Stomach (tissue), 9 donors: ENCODE results near the gene ANKRD34A. TPM values are rescaled to one million over a fixed set of nuclear protein-coding genes. Genes with fewer than 3 reads are reported as not detected.

Source experiments
- DNase-seq, 2 donors: peaks; one replicate each; pipeline versions ENCODE4 v3.0.0 to v3.0.0-alpha.2; 2013 to 2019
- H3K27ac ChIP-seq, 5 donors: fragments of 200-600 bp in 4 of 5; sonication (generic) in 4 of 5; one replicate each; pipeline ENCODE4 v1.5.1; 2013 to 2019; ENCODE audit warnings: mild to moderate bottlenecking in 1 of 5, moderate library complexity in 1 of 5
- H3K27me3 ChIP-seq, 3 donors: fragments of 200-600 bp; sonication (generic); one replicate each; pipeline ENCODE4 v1.5.1; 2017 to 2019; ENCODE audit warnings: mixed run types in 1 of 3
- H3K36me3 ChIP-seq, 4 donors: fragments of 200-600 bp; sonication (generic); 1 replicate in 3 of 4; 2 replicates in 1 of 4; pipeline ENCODE4 v1.5.1; 2016 to 2019
- H3K4me1 ChIP-seq, 4 donors: fragments of 200-600 bp; sonication (generic); one replicate each; pipeline ENCODE4 v1.5.1; 2016 to 2019
- H3K4me3 ChIP-seq, 4 donors: fragments of 200-600 bp; sonication (generic) in 3 of 4; one replicate each; pipeline ENCODE4 v1.5.1; 2016 to 2019; ENCODE audit warnings: mild to moderate bottlenecking in 1 of 4
- H3K9me3 ChIP-seq, 4 donors: fragments of 200-600 bp; sonication (generic); one replicate each; pipeline ENCODE4 v1.5.1; 2016 to 2019
- EP300 ChIP-seq: sonication (generic); formaldehyde crosslinking; IDR thresholded peaks from one replicate; pipeline ENCODE4 v1.6.1; 2017; ENCODE audit warnings: antibody characterized with exemption
- POLR2A ChIP-seq, 4 donors: fragments of 450-650 bp; IDR thresholded peaks; one replicate each; pipeline ENCODE4 v1.6.1; 2016; ENCODE audit warnings: antibody characterized with exemption in 4 of 4, control low read depth in 2 of 4, mild to moderate bottlenecking in 1 of 4, moderate library complexity in 1 of 4
- POLR2AphosphoS5 ChIP-seq, 3 donors: sonication (generic); formaldehyde crosslinking; IDR thresholded peaks; one replicate each; pipeline ENCODE4 v1.6.1; 2016; ENCODE audit warnings: antibody characterized with exemption in 3 of 3
- WGBS, 5 donors: extraction: QIAGEN DNeasy Blood & Tissue Kit in 3 of 5; methylation state at CpG; one replicate each; pipeline versions ENCODE4 v1.1.5 to v1.1.7; 2013 to 2018; 5-methylcytosine and 5-hydroxymethylcytosine counted together
- intact Hi-C: fragments of 100-400 bp; cut with DNase I; formaldehyde crosslinking; loops from one replicate; pipeline ENCODE4 v1.15.1; 2023; ENCODE audit warnings: low total_unique reads
- polyA plus RNA-seq, 3 donors: library from polyadenylated mRNA; stranded (reverse); fragments of 200-250 nt; gene quantifications; one replicate each; pipeline ENCODE4 v1.2.3, GENCODE V29; 2013
- total RNA-seq, 5 donors: library from RNA; depleted of rRNA; stranded (reverse); fragments of >200 nt; gene quantifications; one replicate each; pipeline versions ENCODE4 v1.1.0 to v1.2.3, GENCODE V29; 2014 to 2016
- TF ChIP-seq, protein P1 (sequence below), 7 experiments: fragments of 450-650 bp in 4 of 7; fragments of 200-600 bp in 3 of 7; sonication (generic) in 3 of 7; IDR thresholded peaks; one replicate each; pipeline ENCODE4 v1.5.1; 2016 to 2019; ENCODE audit warnings: antibody characterized with exemption in 7 of 7, control low read depth in 2 of 7, mild to moderate bottlenecking in 1 of 7
- donor health status: healthy with polysubstance abuse.
- donor health status: Bipolar disorder and iron deficiency.
- donor health status: healthy.

ANKRD34A gene
- total and polyA plus RNA-seq, 8 donors: 0.19 to 2.6 (median 0.73) TPM; not detected in 3

DNA sequence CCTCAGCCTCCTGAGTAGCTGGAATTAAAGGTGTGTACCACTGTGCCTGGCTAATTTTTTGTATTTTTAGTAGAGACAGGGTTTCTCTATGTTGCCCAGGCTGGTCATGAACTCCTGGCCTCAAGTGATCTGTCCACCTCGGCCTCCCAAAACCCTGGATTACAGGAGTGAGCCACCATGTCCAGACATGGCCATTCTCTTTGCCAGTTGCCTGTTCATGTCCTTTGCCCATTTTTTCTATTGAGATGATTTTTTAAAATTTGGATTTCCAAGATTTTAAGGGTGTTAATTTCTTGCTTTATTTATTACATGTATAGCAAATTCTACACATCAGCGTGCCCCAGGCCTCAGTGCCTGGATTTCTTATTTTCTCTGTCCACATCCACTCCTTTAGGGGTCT, 2.9 kb upstream of the ANKRD34A start:
- TF ChIP-seq POLR2AphosphoS5 (IDR thresholded peaks at IDR 0.05): no peak
- TF ChIP-seq, protein P1, sequence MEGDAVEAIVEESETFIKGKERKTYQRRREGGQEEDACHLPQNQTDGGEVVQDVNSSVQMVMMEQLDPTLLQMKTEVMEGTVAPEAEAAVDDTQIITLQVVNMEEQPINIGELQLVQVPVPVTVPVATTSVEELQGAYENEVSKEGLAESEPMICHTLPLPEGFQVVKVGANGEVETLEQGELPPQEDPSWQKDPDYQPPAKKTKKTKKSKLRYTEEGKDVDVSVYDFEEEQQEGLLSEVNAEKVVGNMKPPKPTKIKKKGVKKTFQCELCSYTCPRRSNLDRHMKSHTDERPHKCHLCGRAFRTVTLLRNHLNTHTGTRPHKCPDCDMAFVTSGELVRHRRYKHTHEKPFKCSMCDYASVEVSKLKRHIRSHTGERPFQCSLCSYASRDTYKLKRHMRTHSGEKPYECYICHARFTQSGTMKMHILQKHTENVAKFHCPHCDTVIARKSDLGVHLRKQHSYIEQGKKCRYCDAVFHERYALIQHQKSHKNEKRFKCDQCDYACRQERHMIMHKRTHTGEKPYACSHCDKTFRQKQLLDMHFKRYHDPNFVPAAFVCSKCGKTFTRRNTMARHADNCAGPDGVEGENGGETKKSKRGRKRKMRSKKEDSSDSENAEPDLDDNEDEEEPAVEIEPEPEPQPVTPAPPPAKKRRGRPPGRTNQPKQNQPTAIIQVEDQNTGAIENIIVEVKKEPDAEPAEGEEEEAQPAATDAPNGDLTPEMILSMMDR (IDR thresholded peaks at IDR 0.05): no peak
- TF ChIP-seq EP300: no peak
- TF ChIP-seq POLR2A (IDR thresholded peaks at IDR 0.05): no peak

DNA sequence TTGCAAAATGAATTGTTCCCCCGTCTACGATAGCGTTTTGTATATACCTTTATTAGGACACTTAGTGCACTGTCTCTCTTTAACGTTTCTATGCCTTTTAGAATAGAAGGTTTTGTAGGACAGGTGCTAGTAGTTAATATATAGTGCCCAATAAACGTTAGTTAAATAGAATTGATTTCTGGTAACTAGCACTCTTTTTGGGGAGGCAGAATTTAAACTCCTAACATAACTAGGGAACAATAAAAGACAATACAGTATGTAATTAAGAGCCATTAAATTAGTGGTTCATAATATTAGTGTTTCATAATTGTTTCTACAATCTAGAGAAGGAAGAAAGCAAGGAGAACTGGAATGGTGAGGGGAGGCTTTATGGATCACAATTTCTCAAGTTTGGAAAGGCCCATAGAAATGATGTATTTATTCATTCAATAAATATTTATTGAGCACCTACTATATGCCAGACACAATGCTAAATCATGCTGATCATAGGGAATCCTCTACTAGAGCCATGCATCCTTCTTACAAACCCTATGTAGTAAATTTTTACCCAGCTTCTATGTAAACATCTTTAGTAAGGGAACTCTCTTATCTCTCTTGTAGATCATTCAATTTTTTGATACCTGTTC, 857 bp upstream of the ANKRD34A start:
- peaks cover 0 to 14% (median 8%) of the 10 kb centered on the region in 3 donors for H3K27me3 ChIP-seq
- peaks cover 0 to 5% (median 0%) of the 10 kb centered on the region in 4 donors for H3K9me3 ChIP-seq
- peaks cover 0 to 6% (median 3%) of the 10 kb centered on the region in 4 donors for H3K36me3 ChIP-seq
- peak overlapping the region in 4 of 5 donors; percentile 87 to 99 (median 92) for H3K27ac ChIP-seq
- peaks cover 14 to 53% (median 47%) of the 10 kb centered on the region in 4 donors for H3K4me1 ChIP-seq
- TF ChIP-seq, protein P1 (IDR thresholded peaks at IDR 0.05): no peak
- TF ChIP-seq POLR2AphosphoS5 (IDR thresholded peaks at IDR 0.05) (no peak), POLR2A (IDR thresholded peaks at IDR 0.05) (no peak), EP300 (no peak)
- intact Hi-C loops: loop anchor here (5.0 kb wide), 1 partner anchor 43 kb away; no protein-coding TSS in a partner anchor
- peak overlapping the region; percentile 52 to 67 (median 60) for H3K4me3 ChIP-seq
- DNase-seq: no peak
- WGBS, 5 donors: 0 to 2% (median 1%) methylated on average over 5 of the region's 5 CpGs

More for the DNA sequence above, 2.9 kb upstream of the ANKRD34A start:
- Histone ChIP-seq H3K27me3 (no peaks in the 10 kb centered on the region), H3K4me1 (peaks cover 14 to 34% (median 27%) of the 10 kb centered on the region in 4 donors), H3K36me3 (peaks cover 0 to 6% (median 3%) of the 10 kb centered on the region in 4 donors), H3K4me3 (no peak overlapping the region), H3K27ac (no peak overlapping the region), H3K9me3 (peaks cover 0 to 5% (median 0%) of the 10 kb centered on the region in 4 donors)
- intact Hi-C loops: loop anchor here (5.0 kb wide), 1 partner anchor 45 kb away; no protein-coding TSS in a partner anchor
- WGBS, 5 donors: 92 to 96% (median 93%) methylated on average over 2 of the region's 2 CpGs
- DNase-seq: no peak

DNA sequence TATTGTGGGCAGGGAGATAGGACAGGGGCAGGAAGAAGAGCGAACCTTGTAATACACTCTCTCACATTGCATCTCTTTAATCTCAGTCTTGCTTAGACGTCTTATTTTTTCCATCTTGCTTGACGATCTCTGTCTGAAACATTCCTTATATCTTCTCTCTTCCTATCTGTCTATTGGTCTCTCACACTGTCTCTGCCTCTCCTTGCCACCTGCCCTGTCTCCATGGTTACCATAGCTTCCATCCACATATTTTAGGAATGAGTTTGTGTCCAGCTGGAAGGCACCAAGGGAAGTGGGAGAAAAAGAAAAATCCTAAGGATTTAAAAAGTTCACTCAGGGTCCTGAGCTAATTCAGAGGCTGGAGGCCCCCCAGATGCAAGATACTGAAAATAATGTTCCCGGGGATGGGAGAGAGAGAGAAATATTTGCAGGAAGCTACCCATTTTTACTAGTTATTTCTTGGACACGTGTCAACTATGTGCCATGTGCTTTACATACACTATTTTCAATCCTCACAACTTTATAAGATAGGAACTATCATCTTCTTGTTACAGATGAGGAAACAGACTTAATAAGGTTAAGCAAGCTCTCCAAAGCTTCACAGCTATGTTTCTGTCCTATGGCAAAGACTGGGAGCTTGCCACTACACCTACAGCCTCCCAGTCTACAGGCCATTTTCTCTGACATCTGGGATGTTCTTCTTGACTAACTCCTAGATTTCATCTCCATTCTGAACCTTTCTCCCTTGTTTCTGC, 933 bp downstream of the ANKRD34A start:
- Histone ChIP-seq H3K9me3 (peaks cover 0 to 5% (median 0%) of the 10 kb centered on the region in 4 donors), H3K27me3 (peaks cover 0 to 14% (median 8%) of the 10 kb centered on the region in 3 donors), H3K4me3 (peak overlapping the region; percentile 52 to 67 (median 60)), H3K27ac (peak overlapping the region; percentile 83 to 99 (median 91)), H3K4me1 (peaks cover 19 to 69% (median 58%) of the 10 kb centered on the region in 4 donors), H3K36me3 (peaks cover 0 to 6% (median 3%) of the 10 kb centered on the region in 4 donors)
- 30 to 48% (median 43%) methylated on average over 5 of the region's 5 CpGs for WGBS, 5 donors
- peak in 1 of 2 donors; percentile 23 for DNase-seq
- TF ChIP-seq POLR2A (IDR thresholded peaks at IDR 0.05): no peak
- TF ChIP-seq, protein P1 (IDR thresholded peaks at IDR 0.05): no peak
- TF ChIP-seq POLR2AphosphoS5 (IDR thresholded peaks at IDR 0.05): no peak
- no peak for TF ChIP-seq EP300
- intact Hi-C loops: no loop called here
